A673 (cell line): ENCODE data around the gene MT3.

Experiments
- CTCF ChIP-seq: fragments of 300-800, 200-600 bp; sonication (generic); conservative IDR thresholded peaks from 2 replicates; pipeline ENCODE4 v1.5.1; 2017; ENCODE audit warnings: low read depth, mild to moderate bottlenecking, antibody characterized with exemption, low read length, moderate library complexity, mixed read lengths
- EZH2 ChIP-seq: fragments of 200-600 bp; sonication (generic); IDR thresholded peaks from 2 replicates; pipeline ENCODE4 v1.6.1; 2017; ENCODE audit warnings: borderline replicate concordance, low read depth, mild to moderate bottlenecking, mixed read lengths, antibody characterized with exemption, low read length; ENCODE audit not compliant: poor library complexity, severe bottlenecking

- no peak for TF ChIP-seq CTCF
- TF ChIP-seq EZH2 = no peak
These were observed 30.2 kb upstream of the MT3 start for GRCh38 chr16:56559109-56559508.
